ENCODE results near the gene MED27.

MED27 gene

GRCh38 chr9:131827821-131828369 is 251.8 kb downstream of the MED27 start:
- Histone ChIP-seq H3K79me2 (ENCODE audit: insufficient read depth, low read length) (no peaks in the 10 kb centered on the region), H3K4me2 (ENCODE audit: insufficient read depth, low read length) (no peak overlapping the region), H3K27me3 (ENCODE audit: insufficient read depth, low read length, poor library complexity) (no peaks in the 10 kb centered on the region), H3K9me3 (ENCODE audit: insufficient read depth, low read length, severe bottlenecking) (no peaks in the 10 kb centered on the region), H3K9ac (ENCODE audit: low read depth, low read length) (no peak overlapping the region), H4K20me1 (ENCODE audit: insufficient read depth, low read length) (no peaks in the 10 kb centered on the region; the same call in 1 of the 2 replicates), H3K4me1 (ENCODE audit: insufficient read depth, low read length) (no peaks in the 10 kb centered on the region), H2AFZ (ENCODE audit: low read depth, low read length) (no peak overlapping the region), H3K4me3 (ENCODE audit: low read depth in 1 of 2, low read length in 2 of 2) (no peak overlapping the region), H3K27ac (ENCODE audit: low read length) (no peak overlapping the region), H3K36me3 (ENCODE audit: insufficient read depth, low read length) (no peaks in the 10 kb centered on the region)
- ATAC-seq (ENCODE audit: insufficient read depth, low read depth) (no peak), DNase-seq (no peak)
- TF ChIP-seq, protein P1, sequence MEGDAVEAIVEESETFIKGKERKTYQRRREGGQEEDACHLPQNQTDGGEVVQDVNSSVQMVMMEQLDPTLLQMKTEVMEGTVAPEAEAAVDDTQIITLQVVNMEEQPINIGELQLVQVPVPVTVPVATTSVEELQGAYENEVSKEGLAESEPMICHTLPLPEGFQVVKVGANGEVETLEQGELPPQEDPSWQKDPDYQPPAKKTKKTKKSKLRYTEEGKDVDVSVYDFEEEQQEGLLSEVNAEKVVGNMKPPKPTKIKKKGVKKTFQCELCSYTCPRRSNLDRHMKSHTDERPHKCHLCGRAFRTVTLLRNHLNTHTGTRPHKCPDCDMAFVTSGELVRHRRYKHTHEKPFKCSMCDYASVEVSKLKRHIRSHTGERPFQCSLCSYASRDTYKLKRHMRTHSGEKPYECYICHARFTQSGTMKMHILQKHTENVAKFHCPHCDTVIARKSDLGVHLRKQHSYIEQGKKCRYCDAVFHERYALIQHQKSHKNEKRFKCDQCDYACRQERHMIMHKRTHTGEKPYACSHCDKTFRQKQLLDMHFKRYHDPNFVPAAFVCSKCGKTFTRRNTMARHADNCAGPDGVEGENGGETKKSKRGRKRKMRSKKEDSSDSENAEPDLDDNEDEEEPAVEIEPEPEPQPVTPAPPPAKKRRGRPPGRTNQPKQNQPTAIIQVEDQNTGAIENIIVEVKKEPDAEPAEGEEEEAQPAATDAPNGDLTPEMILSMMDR (IDR thresholded peaks at IDR 0.05; ENCODE audit: borderline replicate concordance, extremely low read depth, low read length, poor library complexity, severe bottlenecking), result no peak
- no peak for TF ChIP-seq EZH2 (IDR thresholded peaks at IDR 0.05; ENCODE audit: borderline replicate concordance, low read depth, low read length, severe bottlenecking)

GRCh38 chr9:131826966-131827525 is 252.6 kb downstream of the MED27 start:
- no peak overlapping the region for H3K4me3 ChIP-seq (ENCODE audit: low read depth in 1 of 2, low read length in 2 of 2)
- no peaks in the 10 kb centered on the region for H3K4me1 ChIP-seq (ENCODE audit: insufficient read depth, low read length)
- DNase-seq, result no peak
- H3K9me3 ChIP-seq (ENCODE audit: insufficient read depth, low read length, severe bottlenecking), result no peaks in the 10 kb centered on the region
- H2AFZ ChIP-seq (ENCODE audit: low read depth, low read length), result no peak overlapping the region
- no peaks in the 10 kb centered on the region for H3K36me3 ChIP-seq (ENCODE audit: insufficient read depth, low read length)
- TF ChIP-seq EZH2 (IDR thresholded peaks at IDR 0.05; ENCODE audit: borderline replicate concordance, low read depth, low read length, severe bottlenecking), result no peak
- TF ChIP-seq, protein P1 (IDR thresholded peaks at IDR 0.05; ENCODE audit: borderline replicate concordance, extremely low read depth, low read length, poor library complexity, severe bottlenecking), result no peak
- no peaks in the 10 kb centered on the region for H3K27me3 ChIP-seq (ENCODE audit: insufficient read depth, low read length, poor library complexity)
- H3K9ac ChIP-seq (ENCODE audit: low read depth, low read length), result no peak overlapping the region
- no peak for ATAC-seq (ENCODE audit: insufficient read depth, low read depth)
- no peaks in the 10 kb centered on the region; the same call in 1 of the 2 replicates for H4K20me1 ChIP-seq (ENCODE audit: insufficient read depth, low read length)
- H3K79me2 ChIP-seq (ENCODE audit: insufficient read depth, low read length), result no peaks in the 10 kb centered on the region
- no peak overlapping the region for H3K27ac ChIP-seq (ENCODE audit: low read length)
- no peak overlapping the region for H3K4me2 ChIP-seq (ENCODE audit: insufficient read depth, low read length)

DNA sequence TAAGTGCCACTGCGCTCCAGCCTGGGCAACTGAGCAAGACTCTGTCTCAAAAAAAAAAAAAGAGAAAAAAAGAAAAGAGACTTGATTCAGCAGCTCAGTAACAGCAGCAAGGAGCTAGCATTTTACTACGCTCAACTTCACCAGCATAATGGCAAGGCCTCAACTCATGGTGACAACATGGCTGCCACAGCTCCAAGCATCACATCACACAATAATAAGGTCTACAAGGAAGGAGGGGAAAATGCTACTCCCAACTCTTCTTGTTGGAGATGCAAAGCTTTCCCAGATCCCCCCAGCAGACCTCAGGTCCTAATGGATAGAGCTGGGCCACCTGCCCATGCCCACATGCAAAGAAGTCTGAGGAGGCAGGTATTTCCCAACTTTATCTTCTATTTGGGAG is 253.6 kb downstream of the MED27 start:
- H4K20me1 ChIP-seq (ENCODE audit: insufficient read depth, low read length), result no peaks in the 10 kb centered on the region; the same call in 1 of the 2 replicates
- H3K4me1 ChIP-seq (ENCODE audit: insufficient read depth, low read length), result no peaks in the 10 kb centered on the region
- H3K4me2 ChIP-seq (ENCODE audit: insufficient read depth, low read length), result no peak overlapping the region
- TF ChIP-seq, protein P1 (IDR thresholded peaks at IDR 0.05; ENCODE audit: borderline replicate concordance, extremely low read depth, low read length, poor library complexity, severe bottlenecking), result no peak
- no peak for TF ChIP-seq EZH2 (IDR thresholded peaks at IDR 0.05; ENCODE audit: borderline replicate concordance, low read depth, low read length, severe bottlenecking)
- no peaks in the 10 kb centered on the region for H3K79me2 ChIP-seq (ENCODE audit: insufficient read depth, low read length)
- ATAC-seq (ENCODE audit: insufficient read depth, low read depth) (no peak), DNase-seq (no peak)
- H3K9me3 ChIP-seq (ENCODE audit: insufficient read depth, low read length, severe bottlenecking), result no peaks in the 10 kb centered on the region
- H3K9ac ChIP-seq (ENCODE audit: low read depth, low read length), result no peak overlapping the region
- H3K36me3 ChIP-seq (ENCODE audit: insufficient read depth, low read length), result no peaks in the 10 kb centered on the region
- no peak overlapping the region for H3K27ac ChIP-seq (ENCODE audit: low read length)
- H3K27me3 ChIP-seq (ENCODE audit: insufficient read depth, low read length, poor library complexity), result no peaks in the 10 kb centered on the region
- H2AFZ ChIP-seq (ENCODE audit: low read depth, low read length), result no peak overlapping the region
- no peak overlapping the region for H3K4me3 ChIP-seq (ENCODE audit: low read depth in 1 of 2, low read length in 2 of 2)

All from DND-41 (cell line).